ENCODE measurements around the gene KCNG2. TPM values are rescaled to one million over a fixed set of nuclear protein-coding genes. Genes with fewer than 3 reads are reported as not detected.

The KCNG2 gene
- total RNA-seq, 2 donors from 2014 or later, result not detected

GRCh38 chr18:79753391-79753851 is 44.3 kb upstream of the KCNG2 start:
- no peak for DNase-seq (ENCODE audit: low spot score)
- no peak for TF ChIP-seq CTCF (IDR thresholded peaks at IDR 0.05)
- Histone ChIP-seq H3K4me1 (no peaks in the 10 kb centered on the region), H3K27ac (no peak overlapping the region), H3K4me3 (no peak overlapping the region), H3K36me3 (peaks cover 35% of the 10 kb centered on the region), H3K27me3 (no peaks in the 10 kb centered on the region), H3K9me3 (peaks cover 0 to 6% of the 10 kb centered on the region in 2 donors)

- no peaks in the 10 kb centered on the region for H3K27me3 ChIP-seq
- H3K4me3 ChIP-seq, result no peak overlapping the region
- no peak for TF ChIP-seq CTCF (IDR thresholded peaks at IDR 0.05)
- no peaks in the 10 kb centered on the region for H3K4me1 ChIP-seq
- no peak for DNase-seq (ENCODE audit: low spot score)
- H3K27ac ChIP-seq, result no peak overlapping the region
- H3K9me3 ChIP-seq, result peaks cover 2 to 13% of the 10 kb centered on the region in 2 donors
- H3K36me3 ChIP-seq, result peaks cover 35% of the 10 kb centered on the region
Observed at GRCh38 chr18:79754022-79754761, 43.5 kb upstream of the KCNG2 start.

DNA sequence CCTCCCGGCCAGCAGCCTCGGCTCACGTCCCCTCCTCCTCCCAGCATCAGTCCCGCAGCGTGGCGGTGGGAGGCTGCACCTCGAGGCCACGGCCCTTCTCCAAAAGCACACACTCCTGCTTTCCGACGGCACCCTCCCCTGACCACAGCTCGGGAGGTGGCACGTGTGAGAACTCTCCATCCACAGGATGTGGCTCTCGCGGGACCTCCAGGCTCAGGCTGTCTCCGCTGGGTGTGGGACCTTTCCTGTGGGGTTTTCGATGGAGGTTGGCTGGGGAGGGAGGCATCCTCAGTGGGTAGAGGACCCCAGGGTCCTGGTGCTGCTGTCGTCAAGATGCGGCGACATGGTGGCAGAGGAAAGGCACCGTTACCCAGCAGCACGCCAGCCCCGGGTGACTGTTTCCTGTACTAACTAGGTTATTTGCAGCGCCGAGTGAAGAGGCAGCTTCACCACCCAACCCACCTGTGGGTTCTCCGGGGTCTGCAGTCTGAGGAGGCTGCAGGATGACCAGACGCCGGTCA is 42.8 kb upstream of the KCNG2 start:
- no peak for TF ChIP-seq CTCF (IDR thresholded peaks at IDR 0.05)
- Histone ChIP-seq H3K27me3 (no peaks in the 10 kb centered on the region), H3K4me3 (no peak overlapping the region), H3K9me3 (peaks cover 2 to 20% of the 10 kb centered on the region in 2 donors), H3K4me1 (no peaks in the 10 kb centered on the region), H3K36me3 (peaks cover 33% of the 10 kb centered on the region), H3K27ac (no peak overlapping the region)
- no peak for DNase-seq (ENCODE audit: low spot score)

DNA sequence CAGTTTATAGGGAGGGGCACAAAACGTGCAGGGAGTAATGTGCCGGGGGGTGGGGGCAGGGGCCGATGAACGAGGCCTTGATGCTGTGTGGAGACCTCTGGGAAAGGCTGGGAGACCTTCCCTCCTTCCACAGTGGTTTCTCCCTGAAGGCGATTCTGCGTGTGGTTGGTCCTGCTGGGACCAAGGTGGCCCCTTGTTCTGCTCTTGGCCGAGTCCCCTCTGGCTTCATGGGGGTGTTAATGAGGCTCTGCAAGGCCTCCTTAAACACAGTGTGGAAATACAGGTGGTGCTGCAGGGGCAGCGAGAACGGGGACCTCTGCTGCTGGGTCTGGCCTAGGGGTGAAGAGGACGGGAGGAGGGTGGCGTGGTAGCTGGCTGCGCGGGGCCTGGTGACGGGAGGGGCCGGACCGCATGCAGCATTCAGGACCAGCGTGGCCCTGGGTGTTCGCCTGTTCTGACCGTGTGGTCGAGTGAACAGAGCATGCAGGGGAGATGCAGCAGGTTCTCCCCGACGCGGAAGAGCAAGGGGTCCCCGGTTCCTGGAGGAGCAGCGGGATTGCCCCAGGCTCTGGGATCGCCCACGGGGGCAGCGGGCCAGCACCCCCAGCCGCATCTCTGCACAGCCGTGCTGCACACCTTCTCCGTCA is 42.1 kb upstream of the KCNG2 start:
- no peak overlapping the region for H3K4me3 ChIP-seq

DNA sequence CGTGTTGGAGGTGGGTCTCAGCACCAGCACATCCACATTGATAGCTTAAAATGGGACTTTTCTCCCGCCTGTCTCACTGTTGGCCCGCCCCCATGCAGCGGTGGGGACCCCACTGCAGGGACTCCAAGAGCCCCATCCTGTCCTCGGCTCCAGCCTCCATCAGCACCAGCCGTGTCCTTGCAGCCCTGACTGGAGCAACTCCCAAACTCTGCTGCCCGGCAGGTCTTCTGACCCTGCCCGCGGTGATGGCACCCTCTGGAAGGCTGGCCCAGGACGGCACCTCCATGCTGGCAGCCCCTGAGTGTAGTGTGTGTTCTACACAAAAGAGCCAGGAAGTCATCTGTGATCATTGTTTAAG is 41.6 kb upstream of the KCNG2 start:
- Histone ChIP-seq H3K9me3 (peaks cover 2 to 33% of the 10 kb centered on the region in 2 donors), H3K36me3 (peaks cover 28% of the 10 kb centered on the region), H3K4me3 (no peak overlapping the region), H3K4me1 (no peaks in the 10 kb centered on the region), H3K27ac (no peak overlapping the region), H3K27me3 (no peaks in the 10 kb centered on the region)
- no peak for DNase-seq (ENCODE audit: low spot score)
- TF ChIP-seq CTCF (IDR thresholded peaks at IDR 0.05), result no peak

More for the DNA sequence above, 42.1 kb upstream of the KCNG2 start:
- H3K27ac ChIP-seq, result no peak overlapping the region
- no peak for DNase-seq (ENCODE audit: low spot score)
- H3K36me3 ChIP-seq, result peaks cover 28% of the 10 kb centered on the region
- no peaks in the 10 kb centered on the region for H3K4me1 ChIP-seq
- no peak for TF ChIP-seq CTCF (IDR thresholded peaks at IDR 0.05)
- H3K27me3 ChIP-seq, result no peaks in the 10 kb centered on the region
- peaks cover 2 to 28% of the 10 kb centered on the region in 2 donors for H3K9me3 ChIP-seq
